Measurements from ENCODE around the gene B4GALT5. TPM values are rescaled to one million over a fixed set of nuclear protein-coding genes. Genes with fewer than 3 reads are reported as not detected.

Gene B4GALT5
- total RNA-seq, 4 donors from 2014 or later = 13.5 to 59.0 (median 25.0) TPM

DNA sequence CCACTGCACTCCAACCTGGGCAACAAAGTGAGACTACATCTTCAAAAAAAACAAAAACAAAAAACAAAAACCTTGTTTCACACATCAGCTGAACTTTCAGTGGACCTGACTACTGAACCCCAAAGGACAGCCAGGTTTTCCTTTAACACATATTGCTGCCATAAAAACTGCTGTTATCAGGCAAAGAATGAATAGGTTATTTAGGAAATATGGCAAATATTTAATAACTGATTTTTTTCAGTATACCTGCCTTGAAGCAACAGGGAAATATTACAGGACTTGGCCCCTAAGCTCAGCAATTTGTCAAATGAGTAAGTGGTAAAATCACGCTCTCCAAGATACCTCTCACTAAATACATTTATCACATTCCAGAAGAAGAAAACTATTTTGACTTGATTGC lies 34.0 kb downstream of the B4GALT5 start:
- no peaks in the 10 kb centered on the region for H3K36me3 ChIP-seq
- peaks cover 0 to 13% of the 10 kb centered on the region in 2 donors for H3K4me1 ChIP-seq
- DNase-seq = no peak
- no peaks in the 10 kb centered on the region for H3K9me3 ChIP-seq
- intact Hi-C loops (cut with DNase I; ENCODE audit: low total_unique reads) = no loop called here
- H3K27me3 ChIP-seq = no peaks in the 10 kb centered on the region
- no peak overlapping the region for H3K4me3 ChIP-seq
- TF ChIP-seq, protein P1, sequence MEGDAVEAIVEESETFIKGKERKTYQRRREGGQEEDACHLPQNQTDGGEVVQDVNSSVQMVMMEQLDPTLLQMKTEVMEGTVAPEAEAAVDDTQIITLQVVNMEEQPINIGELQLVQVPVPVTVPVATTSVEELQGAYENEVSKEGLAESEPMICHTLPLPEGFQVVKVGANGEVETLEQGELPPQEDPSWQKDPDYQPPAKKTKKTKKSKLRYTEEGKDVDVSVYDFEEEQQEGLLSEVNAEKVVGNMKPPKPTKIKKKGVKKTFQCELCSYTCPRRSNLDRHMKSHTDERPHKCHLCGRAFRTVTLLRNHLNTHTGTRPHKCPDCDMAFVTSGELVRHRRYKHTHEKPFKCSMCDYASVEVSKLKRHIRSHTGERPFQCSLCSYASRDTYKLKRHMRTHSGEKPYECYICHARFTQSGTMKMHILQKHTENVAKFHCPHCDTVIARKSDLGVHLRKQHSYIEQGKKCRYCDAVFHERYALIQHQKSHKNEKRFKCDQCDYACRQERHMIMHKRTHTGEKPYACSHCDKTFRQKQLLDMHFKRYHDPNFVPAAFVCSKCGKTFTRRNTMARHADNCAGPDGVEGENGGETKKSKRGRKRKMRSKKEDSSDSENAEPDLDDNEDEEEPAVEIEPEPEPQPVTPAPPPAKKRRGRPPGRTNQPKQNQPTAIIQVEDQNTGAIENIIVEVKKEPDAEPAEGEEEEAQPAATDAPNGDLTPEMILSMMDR (IDR thresholded peaks at IDR 0.05) = no peak
- no peak for TF ChIP-seq POLR2A (IDR thresholded peaks at IDR 0.05)
- peak overlapping the region; percentile 15 to 27 for H3K27ac ChIP-seq

DNA sequence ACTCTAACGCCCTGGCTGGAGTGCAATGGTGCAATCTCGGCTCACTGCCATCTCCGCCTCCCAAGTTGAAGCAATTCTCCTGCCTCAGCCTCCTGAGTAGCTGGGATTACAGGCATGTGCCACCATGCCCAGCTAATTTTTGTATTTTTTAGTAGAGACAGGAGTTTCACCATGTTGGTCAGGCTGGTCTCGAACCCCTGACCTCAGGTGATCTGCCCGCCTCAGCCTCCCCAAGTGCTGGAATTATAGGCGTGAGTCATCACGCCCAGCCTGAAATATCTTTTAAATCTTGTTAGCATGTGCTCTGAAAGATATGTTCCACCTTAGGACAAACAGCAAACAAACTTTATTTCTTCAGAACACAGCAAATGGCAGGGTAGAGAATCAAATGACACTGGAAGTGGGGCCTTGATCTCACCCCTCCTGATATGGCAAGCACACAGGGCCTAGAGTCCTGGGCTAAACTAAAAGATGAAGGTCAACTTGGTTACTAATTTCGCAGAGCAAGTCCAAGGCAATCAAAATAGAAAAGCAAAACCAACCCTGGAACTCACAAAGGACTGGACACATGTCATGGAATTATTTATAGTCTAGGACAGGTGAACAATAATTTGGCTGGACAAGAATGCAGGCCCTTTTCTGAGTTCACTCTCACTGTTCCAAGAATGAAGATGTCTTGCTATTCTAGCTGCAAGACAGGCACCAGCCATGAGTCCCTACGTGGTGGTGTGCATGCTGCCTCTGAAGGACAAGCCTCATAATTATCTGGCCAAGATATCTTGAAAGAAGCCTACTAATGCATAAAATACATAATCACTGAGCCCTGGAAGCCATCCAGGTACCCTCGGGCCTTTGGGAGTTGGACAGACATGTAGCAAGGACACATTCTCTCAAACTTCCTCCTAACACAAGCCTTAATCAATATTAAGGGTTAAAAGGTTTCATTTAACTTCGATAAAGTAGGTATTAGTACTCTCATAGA lies 35.6 kb downstream of the B4GALT5 start:
- Histone ChIP-seq H3K36me3 (no peaks in the 10 kb centered on the region), H3K27me3 (no peaks in the 10 kb centered on the region), H3K9me3 (no peaks in the 10 kb centered on the region), H3K27ac (peak overlapping the region; percentile 15 to 31), H3K4me1 (peaks cover 0 to 13% of the 10 kb centered on the region in 2 donors), H3K4me3 (no peak overlapping the region)
- TF ChIP-seq POLR2A (IDR thresholded peaks at IDR 0.05) = no peak
- TF ChIP-seq, protein P1 (IDR thresholded peaks at IDR 0.05) = no peak
- intact Hi-C loops (cut with DNase I; ENCODE audit: low total_unique reads) = no loop called here
- no peak for DNase-seq

DNA sequence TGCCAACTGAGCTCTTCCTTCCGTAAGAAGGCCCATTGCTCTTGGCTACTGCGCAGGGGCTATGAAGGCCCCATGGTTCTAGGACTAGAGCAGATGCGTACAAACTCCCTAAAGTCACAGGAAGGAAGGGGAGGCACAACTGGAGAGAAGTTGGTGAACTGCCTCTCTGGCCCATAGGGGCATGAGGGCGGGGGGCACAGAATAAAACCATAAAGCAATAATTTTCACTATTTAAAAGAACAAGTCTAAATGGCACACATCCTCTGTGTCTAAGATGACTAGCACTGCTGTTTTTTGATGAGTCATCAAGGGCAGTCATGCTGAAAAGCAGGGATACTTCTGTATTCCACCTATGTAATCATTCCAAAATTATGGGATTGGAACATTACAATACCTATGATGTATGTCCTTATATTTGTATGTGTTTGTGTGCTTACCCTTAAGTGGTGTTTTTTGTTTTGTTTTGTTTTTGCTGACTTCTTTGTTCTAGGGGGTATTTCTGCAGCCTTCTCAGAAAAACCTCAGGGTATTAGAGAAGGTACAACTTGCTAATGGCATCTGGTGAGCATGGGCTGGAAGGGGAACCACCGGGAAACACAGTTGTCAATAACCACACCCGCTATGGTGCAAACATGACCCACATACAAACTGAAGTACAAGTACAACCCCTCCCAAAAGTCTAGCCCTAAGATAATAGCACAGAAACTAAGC lies 36.9 kb downstream of the B4GALT5 start:
- no peak overlapping the region for H3K4me3 ChIP-seq
- TF ChIP-seq, protein P1 (IDR thresholded peaks at IDR 0.05) = no peak
- TF ChIP-seq POLR2A (IDR thresholded peaks at IDR 0.05) = no peak
- H3K27ac ChIP-seq = peak overlapping the region in 1 of 2 donors; percentile 25
- peaks cover 0 to 13% of the 10 kb centered on the region in 2 donors for H3K4me1 ChIP-seq
- H3K9me3 ChIP-seq = no peaks in the 10 kb centered on the region
- DNase-seq = no peak
- intact Hi-C loops (cut with DNase I; ENCODE audit: low total_unique reads) = no loop called here
- H3K27me3 ChIP-seq = no peaks in the 10 kb centered on the region
- H3K36me3 ChIP-seq = no peaks in the 10 kb centered on the region

DNA sequence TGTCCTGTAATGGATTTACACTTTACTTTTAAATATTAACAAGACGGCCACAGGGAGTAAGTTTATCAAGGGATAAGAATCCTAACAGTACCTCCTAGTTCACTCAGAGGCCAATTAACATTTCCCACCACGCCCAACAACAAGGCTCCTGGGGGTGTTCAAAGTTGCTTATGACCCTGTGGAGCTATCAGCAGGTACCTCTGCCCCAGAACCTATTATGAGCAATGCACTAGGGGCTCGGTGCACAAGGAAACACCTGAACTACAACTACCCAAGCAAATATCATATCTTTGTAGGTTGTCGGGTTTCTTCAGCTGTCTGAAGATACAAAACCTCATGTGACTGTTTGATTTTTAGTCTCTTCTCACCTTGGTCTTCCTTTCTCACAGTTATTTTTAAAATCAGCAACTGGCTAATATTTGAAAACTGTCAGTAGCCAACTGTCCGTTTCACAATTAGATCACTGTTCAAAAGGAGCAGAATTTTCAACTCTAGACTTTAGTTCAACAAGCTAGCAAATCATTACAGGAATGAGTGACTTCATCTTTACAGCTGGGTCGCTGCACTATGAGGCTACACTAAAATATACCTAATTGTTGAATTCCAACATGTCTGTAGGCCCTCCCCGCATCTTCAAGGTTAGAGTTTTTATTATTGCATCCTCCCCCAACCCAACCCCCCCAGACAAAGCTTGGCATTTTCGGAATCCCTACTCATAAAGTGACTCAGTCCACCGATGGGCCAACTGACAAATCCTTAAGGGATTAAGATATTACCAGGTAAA lies 38.1 kb downstream of the B4GALT5 start:
- no peaks in the 10 kb centered on the region for H3K9me3 ChIP-seq
- no peaks in the 10 kb centered on the region for H3K36me3 ChIP-seq
- no peak overlapping the region for H3K4me3 ChIP-seq
- no peak overlapping the region for H3K27ac ChIP-seq
- H3K4me1 ChIP-seq = peaks cover 0 to 13% of the 10 kb centered on the region in 2 donors
- intact Hi-C loops (cut with DNase I; ENCODE audit: low total_unique reads) = no loop called here
- DNase-seq = no peak
- TF ChIP-seq POLR2A (IDR thresholded peaks at IDR 0.05) = no peak
- TF ChIP-seq, protein P1 (IDR thresholded peaks at IDR 0.05) = no peak
- H3K27me3 ChIP-seq = no peaks in the 10 kb centered on the region
